Measurements from ENCODE around the gene ADAMTS13. TPM values are rescaled to one million over a fixed set of nuclear protein-coding genes. Genes with fewer than 3 reads are reported as not detected.

Gene ADAMTS13
- total RNA-seq, 1 donor from 2014 or later: 1.6 TPM

DNA sequence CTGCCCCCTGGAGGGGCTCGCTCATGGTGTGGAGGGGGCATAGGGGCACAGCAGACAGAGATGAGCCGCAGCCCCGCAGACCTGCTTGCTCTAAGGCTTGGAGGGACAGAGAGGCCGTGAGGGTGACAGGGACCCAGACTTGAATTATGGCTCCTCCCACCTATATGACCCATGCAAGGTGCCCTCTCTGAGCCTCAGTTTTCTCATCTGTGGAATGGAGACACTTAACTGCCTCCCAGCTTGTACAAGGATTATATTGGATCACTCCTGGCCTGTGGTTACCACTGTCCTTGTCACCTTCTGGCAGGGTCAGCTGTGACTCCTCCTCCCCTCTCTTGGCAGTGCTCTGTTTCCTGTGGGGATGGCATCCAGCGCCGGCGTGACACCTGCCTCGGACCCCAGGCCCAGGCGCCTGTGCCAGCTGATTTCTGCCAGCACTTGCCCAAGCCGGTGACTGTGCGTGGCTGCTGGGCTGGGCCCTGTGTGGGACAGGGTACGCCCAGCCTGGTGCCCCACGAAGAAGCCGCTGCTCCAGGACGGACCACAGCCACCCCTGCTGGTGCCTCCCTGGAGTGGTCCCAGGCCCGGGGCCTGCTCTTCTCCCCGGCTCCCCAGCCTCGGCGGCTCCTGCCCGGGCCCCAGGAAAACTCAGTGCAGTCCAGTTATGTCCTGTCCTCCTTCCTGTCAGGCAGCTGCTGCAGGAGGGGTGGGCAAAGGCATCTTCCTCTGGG is 32.9 kb downstream of the ADAMTS13 start:
- DNase-seq (ENCODE audit: low spot score): no peak
- Mint-ChIP-seq H3K36me3 (ENCODE audit: low read depth) (no peaks in the 10 kb centered on the region), H3K27me3 (ENCODE audit: low read depth) (no peaks in the 10 kb centered on the region), H3K4me3 (ENCODE audit: low read depth) (no peak overlapping the region), H3K9me3 (no peaks in the 10 kb centered on the region), H3K27ac (no peak overlapping the region), H3K4me1 (ENCODE audit: low read depth) (peaks cover 3% of the 10 kb centered on the region)
- intact Hi-C loops (cut with micrococcal nuclease): no loop called here

DNA sequence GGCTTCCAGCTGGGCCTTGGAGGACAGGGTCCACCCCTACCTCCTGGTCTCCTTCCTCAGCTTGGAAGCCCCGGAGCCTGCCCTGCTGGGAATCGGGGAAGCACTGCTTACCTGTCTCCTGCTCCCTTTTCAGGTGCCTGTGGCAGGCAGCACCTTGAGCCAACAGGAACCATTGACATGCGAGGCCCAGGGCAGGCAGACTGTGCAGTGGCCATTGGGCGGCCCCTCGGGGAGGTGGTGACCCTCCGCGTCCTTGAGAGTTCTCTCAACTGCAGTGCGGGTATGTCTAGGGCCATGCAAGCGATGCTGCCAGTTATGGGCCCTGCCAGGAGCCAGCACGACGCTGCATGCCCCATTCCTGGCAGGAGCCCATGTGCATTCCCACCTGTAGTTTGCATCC is 33.8 kb downstream of the ADAMTS13 start:
- intact Hi-C loops (cut with micrococcal nuclease): no loop called here

DNA sequence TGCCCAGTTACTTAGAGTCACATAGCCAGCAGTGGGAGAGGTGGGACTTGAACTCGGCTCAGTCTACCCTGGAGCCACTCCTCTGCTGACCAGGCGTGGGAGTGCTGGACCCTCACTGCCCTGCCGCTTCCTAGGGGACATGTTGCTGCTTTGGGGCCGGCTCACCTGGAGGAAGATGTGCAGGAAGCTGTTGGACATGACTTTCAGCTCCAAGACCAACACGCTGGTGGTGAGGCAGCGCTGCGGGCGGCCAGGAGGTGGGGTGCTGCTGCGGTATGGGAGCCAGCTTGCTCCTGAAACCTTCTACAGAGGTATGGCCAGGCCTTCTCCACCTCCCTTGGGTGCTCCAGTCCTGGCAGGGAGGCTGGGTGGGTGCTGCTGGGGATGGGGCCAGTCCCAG is 34.2 kb downstream of the ADAMTS13 start:
- H3K36me3 Mint-ChIP-seq (ENCODE audit: low read depth): no peaks in the 10 kb centered on the region

More for the DNA sequence above, 33.8 kb downstream of the ADAMTS13 start:
- Mint-ChIP-seq H3K36me3 (ENCODE audit: low read depth) (no peaks in the 10 kb centered on the region), H3K27ac (no peak overlapping the region), H3K4me1 (ENCODE audit: low read depth) (peaks cover 3% of the 10 kb centered on the region), H3K9me3 (no peaks in the 10 kb centered on the region), H3K27me3 (ENCODE audit: low read depth) (no peaks in the 10 kb centered on the region), H3K4me3 (ENCODE audit: low read depth) (no peak overlapping the region)
- DNase-seq (ENCODE audit: low spot score): no peak

DNA sequence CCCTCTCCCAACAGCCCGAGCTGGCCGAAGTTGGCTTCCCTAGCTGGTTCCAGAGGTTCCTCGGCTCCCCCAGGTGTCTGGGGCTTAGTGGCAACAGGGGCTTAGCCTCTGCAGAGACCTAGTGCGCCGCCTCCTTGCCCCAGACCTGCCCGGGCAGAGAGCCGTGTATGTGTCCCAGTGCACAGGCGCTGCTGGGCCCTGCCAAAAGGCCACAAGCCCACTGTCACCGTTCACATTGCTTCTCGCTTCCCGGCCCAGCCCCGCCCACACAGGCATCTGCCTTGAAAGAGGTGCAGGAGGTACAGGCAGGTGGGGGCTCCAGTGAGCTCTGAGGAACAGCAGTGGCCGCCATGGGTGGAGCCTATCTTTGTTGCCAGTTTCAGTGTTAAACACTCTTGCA is 35.1 kb downstream of the ADAMTS13 start:
- Mint-ChIP-seq H3K36me3 (ENCODE audit: low read depth) (no peaks in the 10 kb centered on the region), H3K9me3 (no peaks in the 10 kb centered on the region), H3K27ac (no peak overlapping the region), H3K4me1 (ENCODE audit: low read depth) (peaks cover 3% of the 10 kb centered on the region), H3K4me3 (ENCODE audit: low read depth) (no peak overlapping the region), H3K27me3 (ENCODE audit: low read depth) (peaks cover 6% of the 10 kb centered on the region)
- intact Hi-C loops (cut with micrococcal nuclease): no loop called here
- DNase-seq (ENCODE audit: low spot score): no peak

More for the DNA sequence above, 34.2 kb downstream of the ADAMTS13 start:
- Mint-ChIP-seq H3K27ac (no peak overlapping the region), H3K9me3 (no peaks in the 10 kb centered on the region), H3K27me3 (ENCODE audit: low read depth) (peaks cover 2% of the 10 kb centered on the region), H3K4me3 (ENCODE audit: low read depth) (no peak overlapping the region), H3K4me1 (ENCODE audit: low read depth) (peaks cover 3% of the 10 kb centered on the region)
- intact Hi-C loops (cut with micrococcal nuclease): no loop called here
- DNase-seq (ENCODE audit: low spot score): no peak

DNA sequence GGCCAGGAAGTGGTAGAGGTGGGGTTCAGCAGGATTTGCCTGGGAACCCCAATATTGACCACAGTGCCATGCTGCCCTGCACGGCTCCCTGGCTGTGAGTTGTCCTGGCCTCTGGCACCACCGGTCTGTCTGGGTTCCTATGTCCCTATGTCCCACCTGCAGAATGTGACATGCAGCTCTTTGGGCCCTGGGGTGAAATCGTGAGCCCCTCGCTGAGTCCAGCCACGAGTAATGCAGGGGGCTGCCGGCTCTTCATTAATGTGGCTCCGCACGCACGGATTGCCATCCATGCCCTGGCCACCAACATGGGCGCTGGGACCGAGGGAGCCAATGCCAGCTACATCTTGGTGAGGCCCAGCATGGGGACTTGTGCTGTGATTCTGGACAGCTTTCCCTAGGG is 35.6 kb downstream of the ADAMTS13 start:
- no peak overlapping the region for H3K4me3 Mint-ChIP-seq (ENCODE audit: low read depth)
- H3K36me3 Mint-ChIP-seq (ENCODE audit: low read depth): no peaks in the 10 kb centered on the region
- H3K27ac Mint-ChIP-seq: no peak overlapping the region
- no peaks in the 10 kb centered on the region for H3K9me3 Mint-ChIP-seq
- no peak for DNase-seq (ENCODE audit: low spot score)
- intact Hi-C loops (cut with micrococcal nuclease): no loop called here
- peaks cover 6% of the 10 kb centered on the region for H3K27me3 Mint-ChIP-seq (ENCODE audit: low read depth)
- H3K4me1 Mint-ChIP-seq (ENCODE audit: low read depth): peaks cover 3% of the 10 kb centered on the region

DNA sequence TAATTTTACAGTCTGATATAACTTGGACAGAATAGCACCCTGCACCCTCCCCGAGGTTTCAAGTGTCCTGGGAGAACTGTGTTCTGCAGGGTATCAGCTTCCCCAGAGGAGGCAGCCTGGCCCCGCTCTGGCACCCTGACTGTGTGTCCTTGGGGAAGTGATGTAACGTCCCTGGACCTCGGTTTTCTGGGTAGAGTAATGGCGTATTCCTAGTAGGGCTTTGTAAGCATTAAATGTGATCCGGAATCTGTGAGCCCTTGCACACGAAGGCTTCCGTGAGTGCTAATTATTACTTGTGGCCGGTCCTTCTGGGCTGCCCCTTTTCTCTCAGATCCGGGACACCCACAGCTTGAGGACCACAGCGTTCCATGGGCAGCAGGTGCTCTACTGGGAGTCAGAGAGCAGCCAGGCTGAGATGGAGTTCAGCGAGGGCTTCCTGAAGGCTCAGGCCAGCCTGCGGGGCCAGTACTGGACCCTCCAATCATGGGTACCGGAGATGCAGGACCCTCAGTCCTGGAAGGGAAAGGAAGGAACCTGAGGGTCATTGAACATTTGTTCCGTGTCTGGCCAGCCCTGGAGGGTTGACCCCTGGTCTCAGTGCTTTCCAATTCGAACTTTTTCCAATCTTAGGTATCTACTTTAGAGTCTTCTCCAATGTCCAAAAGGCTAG is 36.6 kb downstream of the ADAMTS13 start:
- Mint-ChIP-seq H3K4me1 (ENCODE audit: low read depth) (peaks cover 3% of the 10 kb centered on the region), H3K36me3 (ENCODE audit: low read depth) (no peaks in the 10 kb centered on the region), H3K9me3 (no peaks in the 10 kb centered on the region), H3K27ac (no peak overlapping the region), H3K27me3 (ENCODE audit: low read depth) (peaks cover 6% of the 10 kb centered on the region), H3K4me3 (ENCODE audit: low read depth) (peak overlapping the region; percentile 88)
- intact Hi-C loops (cut with micrococcal nuclease): no loop called here
- DNase-seq (ENCODE audit: low spot score): no peak

DNA sequence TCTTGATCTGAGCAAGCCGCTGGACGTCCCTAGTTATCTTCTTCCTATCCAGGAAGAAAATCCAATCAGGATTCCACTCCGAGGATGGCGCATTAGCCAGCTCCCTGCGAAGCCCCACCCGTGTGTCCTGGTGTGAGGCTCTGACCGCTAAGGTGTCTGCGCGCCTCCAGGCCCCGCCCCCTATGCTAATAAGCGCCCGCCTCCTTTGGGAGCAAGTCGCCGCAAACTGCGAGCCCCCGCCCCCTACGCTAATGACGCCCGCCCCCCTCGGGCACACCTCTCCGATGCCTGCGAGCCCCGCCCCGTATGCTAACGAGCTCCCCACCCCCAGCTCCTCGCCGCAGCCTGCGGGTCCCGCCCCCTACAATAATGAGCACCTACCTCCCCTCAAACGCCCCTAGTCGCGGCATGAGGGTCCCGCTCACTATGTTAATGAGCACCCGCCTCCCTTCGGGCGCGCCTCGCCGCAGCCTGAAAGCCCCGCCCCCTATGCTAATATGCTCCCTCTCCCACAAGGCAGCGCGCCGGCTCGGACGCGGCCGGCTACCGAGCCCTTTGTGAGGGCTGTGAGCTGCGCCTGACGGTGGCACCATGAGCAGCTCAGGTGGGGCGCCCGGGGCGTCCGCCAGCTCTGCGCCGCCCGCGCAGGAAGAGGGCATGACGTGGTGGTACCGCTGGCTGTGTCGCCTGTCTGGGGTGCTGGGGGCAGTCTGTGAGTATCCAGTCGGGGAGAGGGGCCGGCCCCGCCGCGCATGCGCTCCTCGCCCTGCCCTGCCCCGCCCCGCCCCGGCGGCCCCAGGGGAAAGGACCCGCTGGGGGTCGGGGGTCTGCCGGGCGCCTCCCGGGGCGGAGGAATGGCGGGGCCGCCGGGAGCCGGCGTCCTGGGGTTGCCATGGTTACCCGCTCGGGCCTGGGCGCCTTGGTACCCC is 37.6 kb downstream of the ADAMTS13 start, which contains the start of gene CACFD1:
CACFD1 (plus strand) TSS at position 503 of the 929 bp plus-strand sequence; CDS start at position 592, 89 bp downstream.
- Mint-ChIP-seq H3K4me3 (ENCODE audit: low read depth) (peak within 1 kb of the TSS; percentile 88), H3K27ac (peak within 1 kb of the TSS; percentile 76), H3K9me3 (no peaks in the 10 kb centered on the region), H3K27me3 (ENCODE audit: low read depth) (peaks cover 6% of the 10 kb centered on the region), H3K36me3 (ENCODE audit: low read depth) (no peaks in the 10 kb centered on the region), H3K4me1 (ENCODE audit: low read depth) (peaks cover 3% of the 10 kb centered on the region)
- intact Hi-C loops (cut with micrococcal nuclease): loop anchor here (2.0 kb wide), 1 partner anchor 19 kb away; the partner anchor contains the start of gene SLC2A6
- peak; percentile 84 for DNase-seq (ENCODE audit: low spot score)

DNA sequence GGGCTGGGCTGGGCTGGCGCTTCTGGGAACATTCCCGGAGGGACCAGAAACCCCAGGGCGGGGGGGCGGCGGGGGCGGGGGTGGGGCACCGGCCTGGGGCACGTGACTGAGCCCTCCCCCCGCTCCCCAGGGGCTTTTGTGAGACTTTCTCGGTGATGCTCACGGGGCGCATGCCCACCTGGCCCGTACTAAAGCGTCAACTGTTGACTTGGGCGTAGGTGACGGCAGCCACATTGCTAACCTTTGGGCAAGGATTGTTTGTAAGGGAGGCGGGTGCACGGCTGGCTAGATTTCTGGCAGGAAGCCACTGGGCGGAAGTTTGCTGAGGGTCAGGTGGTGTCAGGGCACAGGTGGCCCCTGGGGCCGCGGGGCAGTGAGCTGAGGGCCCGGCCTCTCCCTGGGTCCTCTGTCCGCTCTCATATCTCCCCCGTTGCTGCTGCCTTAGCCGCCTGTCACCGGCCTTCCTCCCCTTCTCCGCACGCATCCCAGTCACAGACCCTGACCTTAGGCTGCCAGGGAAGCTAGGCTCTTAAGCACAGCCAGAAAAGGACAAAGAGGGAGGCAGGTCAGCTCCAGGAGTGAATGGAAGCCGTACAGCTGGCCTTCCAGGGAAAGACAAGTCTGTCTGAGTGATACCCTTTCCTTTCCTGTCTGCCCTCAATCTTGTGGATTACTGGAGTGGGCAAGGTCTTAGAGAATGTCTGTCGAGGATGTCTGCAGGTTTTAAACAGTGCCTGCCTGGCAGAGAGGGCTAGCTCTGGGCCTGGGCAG is 38.4 kb downstream of the ADAMTS13 start:
- Mint-ChIP-seq H3K27me3 (ENCODE audit: low read depth) (peaks cover 8% of the 10 kb centered on the region), H3K9me3 (no peaks in the 10 kb centered on the region), H3K27ac (no peak overlapping the region), H3K4me1 (ENCODE audit: low read depth) (peaks cover 3% of the 10 kb centered on the region), H3K4me3 (ENCODE audit: low read depth) (peak overlapping the region; percentile 45), H3K36me3 (ENCODE audit: low read depth) (no peaks in the 10 kb centered on the region)
- intact Hi-C loops (cut with micrococcal nuclease): loop anchor here (2.0 kb wide), 1 partner anchor 18 kb away; the partner anchor contains the start of gene SLC2A6
- DNase-seq (ENCODE audit: low spot score): no peak

DNA sequence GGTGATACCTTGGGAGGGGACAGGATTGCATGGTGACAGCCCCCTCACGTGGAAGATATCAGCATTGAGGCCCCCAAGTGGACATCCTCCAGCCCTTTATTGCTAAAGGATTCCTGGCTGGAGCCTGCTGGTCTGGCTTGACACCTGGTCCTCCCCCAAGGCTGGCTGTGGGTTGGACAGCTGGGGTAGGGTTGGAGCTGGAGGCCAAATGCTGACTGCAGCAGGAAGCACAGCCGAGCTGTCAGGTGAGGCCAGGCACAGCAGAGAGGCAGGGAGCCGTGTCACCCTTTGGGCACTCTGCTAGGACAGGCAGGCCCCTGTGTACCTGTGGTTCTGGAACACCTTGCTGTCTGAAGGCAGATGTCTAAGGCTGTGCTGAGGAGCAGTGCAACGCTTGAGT is 39.8 kb downstream of the ADAMTS13 start:
- H3K36me3 Mint-ChIP-seq (ENCODE audit: low read depth): no peaks in the 10 kb centered on the region
- H3K27ac Mint-ChIP-seq: no peak overlapping the region
- no peak overlapping the region for H3K4me3 Mint-ChIP-seq (ENCODE audit: low read depth)
- H3K4me1 Mint-ChIP-seq (ENCODE audit: low read depth): peaks cover 3% of the 10 kb centered on the region
- intact Hi-C loops (cut with micrococcal nuclease): loop anchor here (2.0 kb wide), 1 partner anchor 17 kb away; the partner anchor contains the start of gene SLC2A6
- no peaks in the 10 kb centered on the region for H3K9me3 Mint-ChIP-seq
- peaks cover 8% of the 10 kb centered on the region for H3K27me3 Mint-ChIP-seq (ENCODE audit: low read depth)
- DNase-seq (ENCODE audit: low spot score): no peak

DNA sequence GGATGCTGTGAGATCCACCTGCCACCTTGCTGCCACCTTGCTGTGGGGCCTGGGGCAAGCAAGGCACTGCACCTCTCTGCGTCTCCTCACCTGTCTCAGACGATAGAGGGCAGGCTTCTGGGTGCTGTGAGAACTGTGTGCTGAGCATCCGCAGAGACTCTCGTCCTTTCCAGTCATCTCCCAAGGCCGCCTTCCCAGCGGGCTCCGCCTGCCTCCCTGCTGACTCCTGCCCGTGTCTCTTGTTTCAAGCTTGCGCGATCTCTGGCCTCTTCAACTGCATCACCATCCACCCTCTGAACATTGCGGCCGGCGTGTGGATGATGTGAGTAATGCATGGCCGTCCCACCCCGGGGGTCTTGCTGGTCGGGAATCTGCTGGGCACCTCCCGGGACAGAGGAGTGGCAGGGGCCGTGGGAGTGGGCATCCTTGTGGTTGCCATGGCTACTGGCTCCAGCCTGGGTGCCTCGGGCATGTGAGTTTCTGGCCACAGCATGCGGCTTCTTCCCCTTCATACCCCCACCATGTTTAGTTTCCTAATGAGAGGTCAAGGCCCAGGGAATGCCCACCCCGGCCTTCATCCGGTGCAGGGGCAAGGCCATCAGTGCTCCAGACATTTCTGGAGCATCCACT is 41.2 kb downstream of the ADAMTS13 start:
- Mint-ChIP-seq H3K36me3 (ENCODE audit: low read depth) (no peaks in the 10 kb centered on the region), H3K4me1 (ENCODE audit: low read depth) (peaks cover 3% of the 10 kb centered on the region), H3K4me3 (ENCODE audit: low read depth) (no peak overlapping the region), H3K27ac (no peak overlapping the region), H3K27me3 (ENCODE audit: low read depth) (peaks cover 8% of the 10 kb centered on the region), H3K9me3 (no peaks in the 10 kb centered on the region)
- intact Hi-C loops (cut with micrococcal nuclease): no loop called here
- no peak for DNase-seq (ENCODE audit: low spot score)

DNA sequence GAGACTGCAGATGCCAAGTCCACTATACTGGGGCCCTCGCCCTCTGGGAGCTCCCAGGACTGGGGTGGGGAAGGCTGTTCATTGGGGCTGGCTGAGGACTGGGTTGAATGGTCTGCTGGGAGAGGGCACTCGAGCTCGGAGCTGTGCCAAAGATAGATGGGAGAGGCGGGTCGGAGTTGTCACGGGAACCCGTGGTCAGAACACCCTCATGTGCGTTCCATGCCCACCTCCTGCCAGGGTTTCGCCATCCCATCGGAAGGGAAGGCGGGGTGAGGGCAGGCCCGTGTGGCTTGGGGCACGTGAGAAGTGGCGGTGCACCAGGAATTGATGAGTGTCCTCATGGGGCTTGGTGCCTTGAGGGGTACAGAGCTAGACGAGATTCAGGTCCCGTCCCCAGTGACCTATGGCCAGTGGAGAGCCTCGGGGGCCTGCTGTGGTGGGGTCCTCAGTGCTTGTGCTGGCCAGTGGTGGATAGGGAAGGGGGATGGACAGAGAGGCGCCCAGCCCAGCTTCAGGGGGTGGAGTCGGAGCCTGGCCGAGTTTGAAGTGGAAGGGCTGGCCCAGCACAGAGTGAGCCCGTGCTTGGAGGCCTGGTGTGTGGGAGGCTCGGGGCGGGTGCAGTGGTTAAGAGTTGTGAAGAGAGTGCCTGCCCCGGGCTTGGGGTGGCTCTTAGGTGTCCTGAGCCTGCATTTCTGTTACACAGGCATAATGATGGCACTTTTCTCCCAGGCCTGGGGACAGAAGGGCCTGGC is 41.9 kb downstream of the ADAMTS13 start:
- intact Hi-C loops (cut with micrococcal nuclease): no loop called here
- H3K27me3 Mint-ChIP-seq (ENCODE audit: low read depth): peaks cover 8% of the 10 kb centered on the region
- no peak overlapping the region for H3K4me3 Mint-ChIP-seq (ENCODE audit: low read depth)
- no peak overlapping the region for H3K27ac Mint-ChIP-seq
- H3K9me3 Mint-ChIP-seq: no peaks in the 10 kb centered on the region
- no peak for DNase-seq (ENCODE audit: low spot score)
- H3K4me1 Mint-ChIP-seq (ENCODE audit: low read depth): peaks cover 3% of the 10 kb centered on the region
- no peaks in the 10 kb centered on the region for H3K36me3 Mint-ChIP-seq (ENCODE audit: low read depth)
